KOPT-K1 (cell line): Measurements from ENCODE around the gene FGR.
A peak's percentile ranks its signal among the peaks of the same experiment; 100 is the strongest.
"Not testable (repeated sequence)": the region's sequence is repeated elsewhere in the genome, so short reads cannot be mapped to it uniquely, and the experiment has no call there.

Experiments
- H3K27ac ChIP-seq: fragments of 200-600 bp; sonication (generic); 2 replicates; pipeline ENCODE4 v1.5.1; 2016; ENCODE audit warnings: antibody characterized with exemption, mild to moderate bottlenecking, low read depth, low read length; ENCODE audit not compliant: poor library complexity, severe bottlenecking
- H3K36me3 ChIP-seq: fragments of 200-600 bp; sonication (generic); 2 replicates; pipeline ENCODE4 v1.5.1; 2017; ENCODE audit warnings: antibody characterized with exemption, mild to moderate bottlenecking, low read length, moderate library complexity; ENCODE audit not compliant: insufficient read depth
- H3K9me3 ChIP-seq: fragments of 200-600 bp; sonication (generic); 2 replicates; pipeline ENCODE4 v1.5.1; 2017; ENCODE audit warnings: antibody characterized with exemption, low read length, mild to moderate bottlenecking; ENCODE audit not compliant: insufficient read depth, poor library complexity, severe bottlenecking

Gene FGR

DNA sequence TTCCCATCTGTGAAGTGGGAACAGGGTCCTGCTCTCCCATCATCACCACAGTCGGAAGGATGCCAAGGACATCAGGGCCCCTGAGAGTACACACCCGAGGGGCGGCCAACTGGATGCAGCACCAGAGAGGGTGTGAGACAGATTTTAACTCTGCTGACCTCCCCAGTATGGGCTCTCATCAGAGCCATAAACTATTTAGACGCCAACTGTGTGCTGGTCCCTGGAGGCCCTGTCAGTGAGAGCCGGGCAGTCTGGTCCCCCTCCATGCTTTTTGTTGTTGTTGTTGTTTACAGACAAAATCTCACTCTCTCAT is 1.7 kb downstream of the FGR start:
- peak overlapping the region; percentile 93 for H3K27ac ChIP-seq
- H3K36me3 ChIP-seq = no peaks in the 10 kb centered on the region
- H3K9me3 ChIP-seq = no peaks in the 10 kb centered on the region

DNA sequence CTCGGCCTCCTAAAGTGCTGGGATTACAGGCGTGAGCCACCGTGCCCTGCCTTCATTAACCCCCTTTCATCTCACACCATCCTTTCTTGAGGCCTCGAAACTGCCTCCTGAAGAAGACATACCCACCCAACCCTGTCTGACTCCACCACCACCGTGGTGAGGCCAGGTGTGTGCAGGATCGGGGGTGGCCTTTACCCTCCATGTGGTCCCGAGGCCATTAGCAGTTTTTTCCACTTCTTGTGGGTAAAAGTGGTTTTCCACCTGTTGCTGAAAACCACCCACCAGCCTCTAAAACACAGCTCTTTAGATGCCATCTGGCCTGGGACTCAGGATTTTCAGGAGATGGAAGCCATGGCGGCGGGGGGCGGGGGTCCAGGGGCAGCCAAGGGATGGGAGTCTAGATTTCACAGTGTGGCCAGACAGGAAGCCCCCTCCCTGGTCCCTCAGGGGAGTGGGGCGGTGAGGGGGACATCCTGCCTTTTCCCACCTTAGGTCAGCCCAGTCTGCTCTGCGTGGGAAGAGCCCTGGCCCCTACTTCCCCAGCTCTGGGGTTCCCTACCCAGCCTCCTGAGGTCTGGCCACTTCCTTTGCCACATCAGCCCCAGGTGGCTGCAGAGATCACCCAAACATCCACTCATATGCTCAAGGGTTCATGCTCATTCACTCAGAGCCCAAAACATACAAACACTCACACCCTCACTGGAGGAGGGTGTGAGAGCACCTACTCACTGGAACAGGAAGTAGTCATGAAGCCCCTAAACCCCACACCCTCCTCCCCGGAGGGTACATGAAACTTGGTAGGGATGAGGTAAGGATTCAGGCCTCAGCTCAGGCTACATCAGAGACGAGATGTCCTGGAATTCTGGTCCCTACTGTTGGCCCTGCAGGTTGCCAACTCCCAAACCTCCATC is 2.3 kb downstream of the FGR start:
- Histone ChIP-seq H3K27ac (peak overlapping the region; percentile 93), H3K36me3 (no peaks in the 10 kb centered on the region), H3K9me3 (no peaks in the 10 kb centered on the region)

DNA sequence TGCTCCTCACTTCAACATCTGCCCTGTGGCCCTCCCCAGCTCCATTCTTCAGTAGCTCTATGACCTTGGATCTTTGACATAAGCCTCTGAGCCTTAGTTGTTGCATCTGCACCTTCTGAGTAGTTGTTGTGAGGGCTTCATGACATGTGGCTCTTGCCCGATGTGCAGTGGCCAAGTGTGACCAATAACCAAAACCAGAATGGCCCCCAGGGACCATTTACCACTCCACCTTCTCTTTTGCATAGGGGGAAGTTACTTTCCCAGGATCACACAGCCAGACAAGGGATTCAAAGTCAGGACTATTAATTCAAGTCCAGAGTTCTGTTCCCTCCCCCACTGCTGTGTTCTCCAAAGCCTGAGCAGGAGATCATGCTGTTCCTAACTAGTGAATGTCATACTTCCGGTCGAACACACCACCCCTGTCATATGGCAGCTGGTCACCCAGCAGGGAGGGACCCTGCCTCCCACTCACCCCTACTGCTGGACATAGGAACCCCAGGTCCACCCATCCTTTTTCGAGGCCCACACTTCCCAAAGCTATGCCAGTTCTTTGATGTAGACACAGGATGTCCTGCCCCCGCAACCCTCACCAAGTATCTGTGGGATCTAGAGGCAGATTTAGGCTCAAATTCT is 4.0 kb downstream of the FGR start:
- Histone ChIP-seq H3K36me3 (no peaks in the 10 kb centered on the region), H3K9me3 (no peaks in the 10 kb centered on the region), H3K27ac (peak overlapping the region; percentile 93)

DNA sequence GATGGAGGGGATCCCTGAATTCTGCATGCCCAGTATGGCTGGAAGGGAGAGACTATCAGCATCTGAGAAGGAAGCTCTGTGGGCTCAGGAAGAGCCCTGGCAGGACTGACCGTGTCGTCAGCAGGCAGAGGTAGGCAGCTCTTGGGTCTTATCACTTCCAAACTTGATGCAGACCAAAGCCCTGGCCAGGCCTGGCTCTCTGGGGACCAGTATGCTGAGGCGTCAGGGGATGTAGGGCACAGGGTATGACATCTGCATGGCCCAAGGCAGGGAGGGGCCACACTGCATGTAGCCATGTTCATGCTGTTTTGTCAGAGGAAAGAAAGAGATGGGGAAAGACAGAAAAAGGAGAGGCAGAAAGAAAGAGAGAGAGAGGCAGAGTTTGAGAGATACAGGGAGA is 6.3 kb downstream of the FGR start:
- Histone ChIP-seq H3K9me3 (no peaks in the 10 kb centered on the region), H3K36me3 (no peaks in the 10 kb centered on the region), H3K27ac (peak overlapping the region; percentile 93)

DNA sequence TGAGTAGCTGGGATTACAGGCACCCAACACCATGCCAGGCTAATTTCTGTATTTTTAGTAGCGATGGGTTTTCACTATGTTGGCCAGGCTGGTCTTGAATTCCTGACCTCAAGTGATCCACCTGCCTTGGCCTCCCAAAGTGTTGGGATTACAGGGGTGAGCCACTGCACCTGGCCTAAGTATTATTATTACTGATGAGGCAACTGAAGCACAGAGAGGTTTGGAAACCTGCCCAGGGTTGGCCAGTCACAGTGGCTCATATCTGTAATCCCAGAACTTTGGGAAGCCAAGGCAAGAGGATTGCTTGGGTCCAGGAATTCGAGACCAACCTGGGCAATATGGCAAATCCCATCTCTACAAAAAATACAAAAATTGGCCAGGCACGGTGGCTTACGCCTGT is 7.3 kb downstream of the FGR start:
- not testable (repeated sequence) for H3K36me3 ChIP-seq, H3K9me3 ChIP-seq
- peak overlapping the region; percentile 93 for H3K27ac ChIP-seq

DNA sequence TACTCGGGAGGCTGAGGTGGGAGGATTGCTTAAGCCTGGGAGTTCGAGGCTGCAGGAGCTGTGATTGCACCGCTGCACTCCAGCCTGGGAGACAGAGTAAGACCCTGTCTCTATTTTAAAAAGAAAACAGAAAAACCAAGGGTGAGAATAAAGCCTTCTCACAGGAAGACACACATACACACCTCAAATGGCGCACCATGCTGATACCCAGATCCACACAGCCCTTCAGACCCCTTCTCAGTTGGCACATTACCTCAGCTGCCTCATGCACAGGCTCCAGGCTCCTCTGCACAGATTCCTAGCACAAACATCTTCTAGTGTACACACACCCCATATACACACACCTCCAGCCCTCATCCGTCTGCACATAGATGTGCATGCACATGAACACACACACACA is 7.9 kb downstream of the FGR start:
- peak overlapping the region; percentile 69 for H3K27ac ChIP-seq

DNA sequence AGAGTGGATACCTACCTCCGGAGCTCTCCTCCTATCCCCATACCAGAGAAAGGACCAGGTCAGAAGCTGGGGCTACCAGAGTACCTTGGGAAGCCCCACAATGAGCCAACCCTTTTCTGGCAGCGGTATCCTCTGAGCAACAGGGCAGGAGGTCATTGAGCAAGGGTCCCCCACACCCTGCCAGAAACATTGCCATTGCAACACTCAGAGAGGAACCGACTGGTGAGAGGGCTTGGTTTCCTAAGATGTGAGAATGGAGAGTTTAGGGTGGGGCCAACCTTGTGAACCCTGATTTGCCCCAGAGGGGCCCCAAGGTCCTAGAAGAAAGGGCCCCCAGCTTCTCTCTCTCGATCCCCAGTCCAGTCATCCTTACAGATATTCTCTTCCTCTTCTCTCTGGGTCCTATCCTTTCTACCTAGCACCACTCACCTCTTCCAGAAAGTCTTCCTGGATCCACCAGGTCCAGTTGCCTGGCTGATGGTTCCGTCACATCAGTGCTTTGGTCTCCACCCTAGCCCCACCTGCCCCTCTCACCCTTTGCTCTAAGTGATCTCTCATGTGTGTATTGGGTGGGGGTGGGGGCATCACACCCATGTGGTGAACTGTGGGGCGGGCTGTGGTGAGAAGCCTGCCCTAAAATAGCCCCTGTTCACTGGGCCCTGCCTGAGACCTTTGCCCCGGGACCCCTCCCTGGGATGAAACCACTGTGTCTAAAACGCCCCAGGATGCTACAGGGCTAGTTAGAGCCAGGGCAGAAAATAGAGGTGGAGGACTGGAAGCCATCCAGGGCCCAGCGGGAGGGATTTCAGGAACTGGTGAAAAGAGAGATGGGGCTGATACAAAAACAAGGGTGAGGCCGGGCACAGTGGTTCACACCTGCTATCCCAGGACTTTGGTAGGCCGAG is 8.7 kb downstream of the FGR start:
- Histone ChIP-seq H3K9me3 (no peaks in the 10 kb centered on the region), H3K27ac (peak overlapping the region; percentile 69), H3K36me3 (no peaks in the 10 kb centered on the region)

More for the DNA sequence above, 7.9 kb downstream of the FGR start:
- Histone ChIP-seq H3K9me3 (no peaks in the 10 kb centered on the region), H3K36me3 (no peaks in the 10 kb centered on the region)

DNA sequence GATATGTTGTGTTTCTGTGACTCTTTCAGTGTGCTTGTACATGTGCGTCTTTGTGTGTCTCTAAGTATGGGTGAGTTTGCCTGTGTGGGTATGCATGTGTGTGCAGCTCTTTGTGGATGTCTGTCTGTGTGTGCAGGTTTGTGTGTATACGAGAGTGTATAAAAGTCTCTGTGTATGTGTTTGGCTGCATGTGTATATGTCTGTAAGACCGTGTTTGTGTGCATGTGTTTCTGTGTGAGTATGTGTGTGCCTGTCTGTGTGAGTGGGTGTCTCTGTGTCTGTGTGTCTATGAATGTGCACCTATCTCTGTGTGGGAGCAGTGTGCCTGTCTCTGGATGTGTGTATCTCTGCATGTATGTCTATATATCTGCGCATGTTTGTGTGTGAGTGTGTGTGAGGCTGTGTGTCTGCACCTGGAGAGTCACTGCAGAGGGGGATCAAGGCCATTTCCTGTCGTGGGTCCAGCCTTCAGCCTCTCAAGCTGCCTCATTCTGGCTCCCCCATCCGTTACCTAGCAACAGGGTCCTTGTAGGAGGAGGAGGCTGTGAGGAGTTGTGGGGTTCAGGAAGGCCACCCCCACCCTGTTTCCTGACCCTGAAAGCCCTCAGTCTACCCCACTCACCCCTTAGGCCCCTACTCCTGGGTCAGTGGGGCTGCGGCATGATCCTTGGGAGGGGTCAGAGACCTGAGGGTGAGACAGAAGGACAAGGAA is 10.4 kb downstream of the FGR start:
- no peaks in the 10 kb centered on the region for H3K36me3 ChIP-seq
- peak overlapping the region; percentile 69 for H3K27ac ChIP-seq
- no peaks in the 10 kb centered on the region for H3K9me3 ChIP-seq

DNA sequence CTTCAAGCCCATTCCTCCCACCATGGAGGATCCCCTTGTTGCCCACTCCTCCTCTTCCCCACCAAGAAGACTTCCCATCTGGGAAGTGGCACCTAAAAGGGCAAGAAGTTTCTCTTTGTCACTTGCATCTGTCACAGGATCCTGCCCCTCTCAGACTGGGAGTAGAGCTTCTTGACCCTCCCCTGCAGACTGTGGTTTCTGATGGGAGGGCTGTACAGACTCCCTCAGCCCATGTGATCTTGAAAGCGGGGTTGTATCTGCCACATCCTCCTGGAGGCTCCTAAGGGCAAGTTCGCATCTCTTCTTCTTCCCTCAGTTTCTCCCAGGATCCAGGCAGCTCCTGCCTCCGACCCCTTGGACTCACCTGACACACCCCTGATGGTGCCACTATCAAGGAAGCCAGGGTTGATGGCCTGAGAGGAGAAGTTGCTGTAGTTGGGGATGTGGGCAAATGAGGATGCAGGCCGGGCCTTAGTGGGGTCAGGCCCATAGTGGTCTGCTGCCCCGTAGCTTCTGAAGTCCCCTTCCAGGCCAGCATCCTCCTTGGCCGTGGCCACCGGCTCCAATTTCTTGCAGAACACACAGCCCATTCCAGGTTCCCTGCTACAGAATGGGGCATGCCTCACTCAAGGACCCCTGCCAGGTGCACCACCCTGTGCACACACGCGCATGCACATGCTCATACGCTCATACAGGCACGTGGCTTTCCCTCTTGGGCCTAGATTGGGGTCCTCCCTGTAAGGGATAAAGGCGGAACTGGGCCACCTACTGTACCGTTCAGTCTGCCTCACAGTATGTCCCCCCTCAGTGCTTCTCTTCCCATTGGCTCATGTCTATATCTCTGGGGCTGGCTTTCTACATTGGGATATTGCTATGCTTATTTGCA is 11.4 kb downstream of the FGR start:
- peak overlapping the region; percentile 69 for H3K27ac ChIP-seq
- no peaks in the 10 kb centered on the region for H3K9me3 ChIP-seq
- no peaks in the 10 kb centered on the region for H3K36me3 ChIP-seq

DNA sequence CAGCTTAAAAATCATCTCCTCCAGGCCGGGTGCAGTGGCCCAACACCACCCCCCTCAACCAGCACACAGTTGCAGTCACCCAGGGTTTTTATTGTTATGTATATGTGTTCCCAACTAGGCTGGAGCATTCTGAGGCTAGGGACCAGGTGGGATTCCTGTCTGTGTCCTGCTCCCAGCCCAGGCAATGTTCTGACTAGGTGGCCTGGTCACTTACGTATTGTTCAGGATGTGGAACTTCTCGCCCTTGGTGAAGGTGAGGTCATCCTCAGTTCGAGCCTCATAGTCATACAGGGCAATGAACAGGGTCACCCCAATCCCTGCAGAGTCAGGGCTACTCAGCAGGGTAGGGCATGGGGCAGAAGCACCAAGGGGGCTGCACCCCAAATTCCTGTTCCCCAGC is 12.2 kb downstream of the FGR start:
- Histone ChIP-seq H3K27ac (peak overlapping the region; percentile 69), H3K36me3 (no peaks in the 10 kb centered on the region), H3K9me3 (no peaks in the 10 kb centered on the region)

DNA sequence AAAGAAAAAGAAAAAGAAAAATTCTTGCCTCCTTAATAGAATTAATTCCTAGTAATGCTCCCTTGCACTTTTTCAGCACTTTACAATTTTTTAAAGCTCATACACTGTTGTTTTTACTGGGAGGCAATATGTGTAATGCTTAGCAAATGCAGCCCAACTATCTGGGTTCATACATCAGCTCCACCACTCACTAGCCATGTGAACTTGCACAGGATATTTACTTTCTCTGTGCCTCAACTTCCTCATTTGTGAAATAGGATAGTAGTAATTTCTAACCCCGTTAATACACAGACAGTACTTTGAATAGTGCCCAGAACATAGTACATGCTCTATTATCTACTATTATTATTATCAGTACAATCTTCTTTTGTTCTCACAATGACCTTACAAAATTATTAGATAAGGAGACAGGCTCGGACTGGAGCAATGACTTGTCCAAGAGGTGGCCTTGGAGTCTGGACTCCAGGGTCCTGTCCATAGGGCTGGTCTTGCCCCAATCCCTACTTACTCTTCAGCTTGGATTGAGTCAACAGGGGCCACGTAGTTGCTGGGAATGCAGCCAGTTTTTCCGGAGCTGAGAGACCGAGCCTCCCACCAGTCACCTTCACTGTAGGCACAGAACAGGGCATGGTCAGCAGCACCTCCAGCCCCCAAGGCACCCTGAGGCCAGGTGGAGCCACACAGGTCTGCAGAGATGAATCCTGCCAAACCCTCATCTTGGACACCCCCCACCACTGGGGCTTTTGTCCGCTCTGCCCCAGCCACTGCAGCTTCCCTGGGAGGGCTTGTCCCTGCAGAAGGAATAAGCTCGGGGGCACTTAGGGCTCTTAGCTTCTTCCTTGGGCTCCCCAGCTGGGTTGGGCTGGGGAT is 13.7 kb downstream of the FGR start:
- Histone ChIP-seq H3K9me3 (no peaks in the 10 kb centered on the region), H3K27ac (peak overlapping the region; percentile 39), H3K36me3 (no peaks in the 10 kb centered on the region)

DNA sequence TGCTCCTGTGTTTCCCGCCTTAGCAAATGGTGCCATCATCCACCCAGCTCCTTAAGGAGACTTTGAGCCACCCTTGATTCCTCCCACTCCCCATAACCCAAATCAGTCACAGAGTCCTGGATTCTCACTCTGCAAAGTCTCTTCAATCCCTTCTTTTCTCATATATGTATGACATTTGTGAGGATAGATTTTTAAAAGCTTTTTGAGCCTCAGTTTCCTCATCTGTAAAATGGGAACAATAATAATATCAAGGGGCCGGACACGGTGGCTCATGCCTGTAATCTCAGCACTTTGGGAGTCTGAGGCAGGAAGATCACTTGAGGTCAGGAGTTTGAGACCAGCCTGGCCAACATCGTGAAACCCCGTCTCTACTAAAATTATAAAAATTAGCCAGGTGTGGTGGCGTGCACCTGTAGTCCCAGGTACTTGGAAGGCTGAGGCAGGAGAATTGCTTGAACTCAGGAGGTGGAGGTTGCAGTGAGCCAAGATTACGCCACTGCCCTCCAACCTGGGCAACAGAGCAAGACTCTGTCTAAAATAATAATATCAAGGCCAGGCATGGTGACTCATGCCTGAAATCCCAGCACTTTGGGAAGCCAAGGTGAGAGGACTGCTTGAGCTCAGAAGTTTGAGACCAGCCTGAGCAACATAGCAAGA is 15.1 kb downstream of the FGR start:
- not testable (repeated sequence) for H3K9me3 ChIP-seq, H3K36me3 ChIP-seq
- H3K27ac ChIP-seq = peak overlapping the region; percentile 96
